NK-92 (cell line): ENCODE measurements around the gene RAB6B.

Source experiments
- DNase-seq: peaks from one replicate; lab custom pipeline; 2025; ENCODE audit not compliant: unreplicated experiment; lab: John Stamatoyannopoulos, UW

The RAB6B gene

GRCh38 chr3:133860519-133860918, 35.2 kb downstream of the RAB6B start:
- DNase-seq: no peak

- no peak for DNase-seq
Measured at GRCh38 chr3:133859381-133860234, 36.1 kb downstream of the RAB6B start.

- no peak for DNase-seq
Measured at GRCh38 chr3:133857767-133858166, 37.9 kb downstream of the RAB6B start.

- DNase-seq: no peak
Measured at GRCh38 chr3:133856316-133856715, 39.4 kb downstream of the RAB6B start.

GRCh38 chr3:133855772-133856171, 39.9 kb downstream of the RAB6B start:
- no peak for DNase-seq

- DNase-seq: no peak
Measured at GRCh38 chr3:133855002-133855370, 40.7 kb downstream of the RAB6B start.

GRCh38 chr3:133854264-133855001, 41.2 kb downstream of the RAB6B start:
- no peak for DNase-seq

- no peak for DNase-seq
Measured at GRCh38 chr3:133853925-133854227, 41.8 kb downstream of the RAB6B start.

- no peak for DNase-seq
Measured at GRCh38 chr3:133853063-133853924, 42.4 kb downstream of the RAB6B start.

GRCh38 chr3:133851931-133852330, 43.8 kb downstream of the RAB6B start:
- no peak for DNase-seq

- DNase-seq: no peak
Measured at GRCh38 chr3:133851266-133851906, 44.3 kb downstream of the RAB6B start.

GRCh38 chr3:133850034-133850433, 45.6 kb downstream of the RAB6B start:
- DNase-seq: no peak

- DNase-seq: no peak
Measured at GRCh38 chr3:133849346-133849745, 46.3 kb downstream of the RAB6B start.

GRCh38 chr3:133845127-133845526, 50.6 kb downstream of the RAB6B start:
- DNase-seq: no peak

- DNase-seq: no peak
Measured at GRCh38 chr3:133843634-133844033, 52.0 kb downstream of the RAB6B start.

- DNase-seq: no peak
Measured at GRCh38 chr3:133842158-133842557, 53.5 kb downstream of the RAB6B start.

- DNase-seq: no peak
Measured at GRCh38 chr3:133841196-133841595, 54.5 kb downstream of the RAB6B start.

GRCh38 chr3:133840767-133841166, 54.9 kb downstream of the RAB6B start:
- DNase-seq: no peak

GRCh38 chr3:133840055-133840737, 55.5 kb downstream of the RAB6B start:
- DNase-seq: no peak
